Iris pigment epithelial cell (primary cell): ENCODE results near the gene ZNF239.
A peak's percentile ranks its signal among the peaks of the same experiment; 100 is the strongest.
"Not testable (repeated sequence)": the region's sequence is repeated elsewhere in the genome, so short reads cannot be mapped to it uniquely, and the experiment has no call there.

Experiments used
- DNase-seq: peaks from one replicate; pipeline ENCODE4 v3.0.0-alpha.2; 2011; ENCODE audit warnings: low read depth

The ZNF239 gene

GRCh38 chr10:43574001-43574892 is at the start of gene ZNF239:
Gene ZNF239, minus strand, starts transcription at chr10:43574616. Its CDS starts 16,537 bp downstream, at chr10:43558079.
- DNase-seq = peak; percentile 92

DNA sequence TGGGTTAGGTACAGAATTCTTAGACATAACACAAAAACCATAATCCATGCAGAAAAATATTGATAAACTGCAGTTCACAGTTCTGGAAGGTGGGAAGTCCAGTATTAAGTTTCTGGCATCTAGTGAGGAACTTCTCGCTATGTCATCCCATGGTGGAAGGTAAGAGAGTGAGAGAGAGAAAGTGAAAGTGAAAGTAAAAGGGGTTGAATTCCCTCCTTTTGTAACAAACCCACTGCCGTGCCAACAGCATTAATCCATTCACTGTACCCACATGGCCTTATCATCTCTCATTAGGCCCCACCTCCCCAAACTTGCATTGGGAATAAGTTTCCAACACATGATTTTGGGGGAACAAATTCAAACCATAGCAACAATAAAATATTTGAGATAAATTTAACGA is 48.9 kb upstream of the ZNF239 start:
- DNase-seq = peak; percentile 32

DNA sequence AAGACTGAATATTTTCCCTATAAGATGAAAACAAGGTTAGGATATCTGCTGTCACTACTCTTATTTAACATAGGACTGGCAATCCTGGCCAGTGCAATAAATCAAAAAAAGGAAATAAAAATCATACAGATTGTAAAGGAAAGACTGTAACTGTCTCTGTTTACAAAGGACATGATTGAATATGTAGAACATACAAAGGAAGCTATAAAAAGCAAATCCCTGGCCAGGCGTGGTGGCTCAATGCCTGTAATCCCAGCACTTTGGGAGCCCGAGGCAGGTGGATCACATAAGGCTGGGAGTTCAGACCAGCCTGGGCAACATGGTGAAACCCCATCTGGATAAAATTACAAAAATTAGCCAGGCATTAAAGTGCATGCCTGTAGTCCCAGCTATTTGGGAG is 47.6 kb upstream of the ZNF239 start:
- DNase-seq = no peak

- no peak for DNase-seq
Measured at GRCh38 chr10:43619368-43619767, 45.0 kb upstream of the ZNF239 start.

DNA sequence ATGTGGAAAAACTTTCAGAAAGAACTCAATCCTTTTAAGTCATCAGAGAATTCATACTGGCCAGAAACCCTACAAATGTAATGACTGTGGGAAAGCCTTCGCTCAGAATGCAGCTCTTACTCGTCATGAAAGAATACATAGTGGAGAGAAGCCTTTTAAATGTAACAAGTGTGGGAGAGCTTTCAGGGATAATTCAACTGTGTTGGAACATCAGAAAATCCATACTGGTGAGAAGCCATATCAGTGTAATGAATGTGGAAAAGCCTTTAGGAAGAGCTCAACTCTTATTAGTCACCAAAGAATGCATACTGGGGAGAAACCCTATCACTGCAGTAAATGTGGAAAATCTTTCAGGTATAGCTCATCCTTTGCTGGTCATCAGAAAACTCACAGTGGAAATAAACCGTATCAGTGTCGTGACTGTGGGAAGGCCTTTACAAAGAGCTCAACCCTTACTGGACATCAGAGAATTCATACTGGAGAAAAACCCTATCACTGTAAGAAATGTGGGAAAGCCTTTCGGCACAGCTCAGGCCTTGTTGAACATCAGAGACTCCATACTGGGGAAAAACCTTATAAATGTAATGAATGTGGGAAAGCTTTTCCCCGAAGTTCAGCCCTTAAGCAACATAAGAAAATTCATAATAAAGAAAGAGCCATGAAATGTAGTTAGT is 42.4 kb upstream of the ZNF239 start:
- DNase-seq = no peak

GRCh38 chr10:43610636-43611035 is 36.2 kb upstream of the ZNF239 start:
- DNase-seq = peak; percentile 65

DNA sequence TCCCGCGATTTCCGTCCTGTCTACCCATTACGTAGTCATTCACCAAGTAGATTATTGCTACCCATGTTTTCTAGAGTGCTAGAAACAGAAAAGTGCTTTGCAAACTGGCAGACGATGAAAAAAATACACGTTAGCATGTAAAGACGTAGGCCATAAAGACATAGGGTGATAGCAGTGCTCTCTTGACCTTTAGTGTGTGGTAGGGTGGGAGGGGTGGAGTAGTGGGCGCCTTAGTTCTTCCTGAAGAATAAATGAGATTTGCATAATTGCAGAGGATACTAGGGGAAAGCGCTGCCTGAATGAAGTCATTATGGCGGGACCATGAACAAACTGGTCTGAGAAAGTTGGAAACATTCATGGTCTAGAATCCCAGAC is 32.8 kb upstream of the ZNF239 start:
- no peak for DNase-seq

DNA sequence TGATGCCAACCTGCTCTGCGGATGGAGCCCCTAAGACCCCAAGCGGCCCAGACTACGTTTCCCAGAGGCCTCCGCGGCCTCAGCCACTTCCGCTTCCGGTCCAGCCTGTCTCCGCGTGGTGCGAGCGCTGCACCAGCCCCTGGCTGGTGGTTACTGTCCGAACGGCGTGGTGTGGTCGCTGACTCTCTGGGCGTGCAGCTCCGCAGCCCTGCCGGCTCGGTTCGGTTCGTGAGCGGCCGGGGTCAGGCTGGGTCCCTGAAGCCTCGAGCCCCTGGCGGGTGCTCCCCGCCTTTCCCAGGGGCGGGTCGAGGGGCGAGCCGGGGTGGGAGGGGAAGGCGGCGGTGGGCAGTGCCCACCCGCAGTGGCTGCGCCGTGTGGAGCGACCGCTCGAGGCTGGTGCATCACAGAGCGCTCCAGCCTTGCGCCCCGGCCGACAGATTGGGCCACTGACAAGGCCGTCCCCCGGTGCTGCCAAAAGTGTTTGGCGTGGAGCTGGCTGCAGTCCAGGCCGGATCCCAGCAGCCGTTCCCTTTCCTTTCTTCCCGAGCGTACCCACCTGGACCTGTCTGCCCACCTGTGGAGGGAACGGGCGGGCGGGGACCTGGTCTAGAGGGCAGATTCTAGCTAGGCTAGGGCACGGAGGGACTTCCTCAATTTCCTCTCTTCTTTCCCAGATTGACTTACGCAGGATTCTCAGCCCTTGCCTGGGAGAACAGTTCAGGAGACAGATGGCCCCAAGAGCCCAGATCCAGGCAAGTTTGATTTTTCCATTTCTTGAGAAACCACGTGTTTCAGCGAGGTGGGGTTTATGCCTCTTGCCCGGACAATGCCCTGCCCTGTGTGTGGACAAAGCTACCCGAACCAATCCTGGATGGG is 32.1 kb upstream of the ZNF239 start, which contains the start of gene ZNF485:
TSS of gene ZNF485 (plus strand) at position 116 of the 876 bp plus-strand sequence. CDS start at position 729, 613 bp downstream.
- peak; percentile 61 for DNase-seq

GRCh38 chr10:43605850-43606322 is 31.5 kb upstream of the ZNF239 start:
- no peak for DNase-seq

DNA sequence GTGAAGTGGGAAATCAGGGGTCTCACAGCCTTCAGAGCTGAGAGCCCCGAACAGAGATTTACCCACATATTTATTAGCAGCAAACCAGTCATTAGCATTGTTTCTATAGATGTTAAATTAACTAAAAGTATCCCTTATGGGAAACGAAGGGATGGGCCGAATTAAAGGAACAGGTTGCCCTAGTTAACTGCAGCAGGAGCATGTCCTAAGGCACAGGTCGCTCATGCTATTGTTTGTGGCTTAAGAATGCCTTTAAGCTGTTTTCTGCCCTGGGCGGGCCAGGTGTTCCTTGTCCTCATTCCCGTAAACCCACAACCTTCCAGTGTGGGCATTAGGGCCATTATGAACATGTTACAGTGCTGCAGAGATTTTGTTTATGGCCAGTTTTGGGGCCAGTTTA is 27.2 kb upstream of the ZNF239 start:
- not testable (repeated sequence) for DNase-seq

DNA sequence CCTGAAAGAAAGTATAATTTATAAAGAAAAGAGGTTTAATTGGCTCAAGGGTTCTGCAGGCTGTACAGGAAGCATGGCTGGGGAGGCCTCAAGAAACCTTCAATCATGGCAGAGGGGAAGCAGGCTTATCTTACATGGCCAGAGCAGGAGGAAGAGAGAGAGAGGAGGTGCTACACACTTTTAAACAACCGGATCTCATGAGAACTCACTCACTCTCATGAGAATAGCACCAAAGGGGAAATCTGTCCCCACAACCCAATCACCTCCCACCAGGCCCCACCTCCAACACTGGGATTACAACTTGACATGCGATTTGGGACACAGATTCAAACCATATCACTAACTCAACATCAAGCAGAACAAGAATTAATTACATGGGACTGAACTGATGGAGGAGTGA is 24.9 kb upstream of the ZNF239 start:
- no peak for DNase-seq

GRCh38 chr10:43598446-43598845 is 24.0 kb upstream of the ZNF239 start:
- peak; percentile 67 for DNase-seq

DNA sequence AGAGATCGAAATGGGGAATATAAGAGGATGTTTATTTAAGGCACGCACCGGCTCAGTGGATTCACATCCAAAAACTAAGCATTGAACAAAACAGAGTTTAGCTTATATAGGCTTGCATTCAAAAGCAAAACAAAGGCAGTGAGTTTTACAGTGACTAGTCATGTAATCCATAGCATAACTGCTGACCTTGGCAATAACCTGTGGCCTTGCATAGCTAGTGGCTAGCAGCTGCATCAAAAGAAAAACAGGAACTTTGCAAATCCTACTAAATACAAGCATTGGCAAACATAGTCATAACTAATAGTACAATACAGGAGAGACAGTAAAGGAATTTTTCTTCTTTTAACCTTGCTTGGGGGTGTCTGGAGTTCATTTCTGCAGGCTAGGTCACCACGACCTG is 22.1 kb upstream of the ZNF239 start:
- DNase-seq = peak; percentile 20

DNA sequence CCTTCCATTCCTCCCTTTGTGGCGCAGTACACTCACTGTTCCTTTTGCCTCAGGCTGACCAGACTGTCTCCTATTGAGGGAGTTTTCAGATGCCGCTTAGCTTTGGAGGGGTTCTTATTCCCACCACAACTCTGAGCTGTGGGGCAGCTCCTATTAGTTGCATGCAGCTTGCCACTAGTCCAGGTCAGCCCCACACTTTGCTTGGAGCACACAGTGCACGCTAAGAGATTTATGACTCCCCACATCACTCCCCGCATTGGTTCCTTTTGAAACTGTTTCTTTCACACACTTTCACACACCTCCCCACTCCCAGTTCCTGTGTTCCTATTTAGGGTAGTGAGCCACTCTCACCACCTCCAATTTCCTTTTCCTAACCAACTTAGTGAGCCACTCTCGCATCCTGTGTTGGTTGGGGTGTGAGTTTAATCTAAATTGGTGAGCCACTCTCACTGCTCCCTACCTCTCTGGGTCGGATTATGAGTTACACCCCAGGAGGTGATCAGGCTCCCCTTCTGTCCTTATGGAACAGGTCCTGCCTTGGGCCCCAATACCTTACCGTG is 21.4 kb upstream of the ZNF239 start:
- DNase-seq = no peak

GRCh38 chr10:43594944-43595589 is 20.7 kb upstream of the ZNF239 start:
- DNase-seq = peak; percentile 79

DNA sequence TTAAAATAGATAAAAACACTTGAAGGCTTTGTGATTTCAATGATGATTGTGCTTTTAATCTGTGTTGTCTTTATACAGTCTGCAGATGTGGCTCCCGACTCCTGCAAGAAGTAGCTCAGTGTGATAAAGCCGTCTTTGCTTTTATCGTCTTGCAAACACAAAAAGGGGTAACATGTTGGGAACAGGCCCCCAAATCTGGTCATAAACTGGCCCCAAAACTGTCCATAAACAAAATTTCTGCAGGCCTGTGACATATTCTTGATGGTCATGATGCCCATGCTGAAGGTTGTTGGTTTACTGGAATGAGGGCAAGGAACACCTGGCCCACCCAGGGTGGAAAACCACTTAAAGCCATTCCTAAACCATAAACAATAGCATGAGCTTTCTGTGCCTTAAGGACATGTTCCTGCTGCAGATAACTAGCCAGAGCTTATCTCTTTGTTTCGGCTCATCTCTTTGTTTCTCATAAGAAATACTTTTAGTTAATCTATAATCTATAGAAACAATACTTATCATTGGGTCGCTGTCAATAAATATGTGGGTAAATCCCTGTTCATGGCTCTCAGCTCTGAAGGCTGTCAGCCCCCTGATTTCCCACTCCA is 17.0 kb upstream of the ZNF239 start:
- DNase-seq = no peak

- not testable (repeated sequence) for DNase-seq
Measured at GRCh38 chr10:43586730-43587115, 12.3 kb upstream of the ZNF239 start.

GRCh38 chr10:43585981-43586729 is 11.7 kb upstream of the ZNF239 start:
- no peak for DNase-seq

DNA sequence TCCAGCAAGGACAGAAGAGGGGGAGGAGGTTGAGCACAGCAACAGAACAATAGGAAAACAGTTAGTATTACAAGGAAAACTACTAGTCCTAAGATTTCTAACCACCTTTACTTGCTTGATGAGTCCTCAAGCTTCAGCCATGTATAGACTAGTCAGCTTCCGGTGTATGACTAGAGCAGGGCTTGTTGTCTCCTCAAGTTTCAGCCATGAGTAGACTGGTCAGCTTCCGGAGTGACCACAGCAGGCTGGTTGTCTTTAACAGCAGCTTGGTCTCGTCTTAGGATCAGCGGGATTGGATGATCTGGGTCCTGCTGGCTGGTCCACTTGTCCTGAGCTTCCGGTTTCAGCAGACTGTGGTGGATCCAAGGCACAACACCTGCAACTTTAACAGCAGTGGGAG is 10.6 kb upstream of the ZNF239 start:
- peak; percentile 23 for DNase-seq

DNA sequence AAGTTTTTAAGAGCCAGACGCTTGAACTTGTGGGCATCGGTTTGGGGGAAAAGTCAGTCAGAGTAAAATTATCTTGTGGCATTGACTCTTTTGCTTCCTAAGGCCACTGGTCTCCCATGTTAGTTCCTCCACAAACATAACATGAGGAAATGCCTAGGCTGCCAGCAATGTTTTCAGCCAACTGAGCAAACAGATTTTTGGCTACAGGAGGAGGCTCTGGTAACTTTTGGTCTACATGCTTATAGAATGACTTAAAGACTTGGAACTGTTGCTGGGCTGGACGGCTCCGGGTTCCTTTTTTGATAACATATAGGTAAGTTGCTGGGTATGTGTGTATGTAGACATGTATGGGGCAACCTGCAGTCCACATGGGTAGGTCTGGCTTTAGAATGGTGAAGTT is 9.6 kb upstream of the ZNF239 start:
- DNase-seq = no peak
